Neuron (in vitro differentiated cells): Measurements from ENCODE around the gene SCARB2.
A peak's percentile ranks its signal among the peaks of the same experiment; 100 is the strongest.

Source experiments
- H2AFZ ChIP-seq: one replicate; pipeline ENCODE4 v1.6.1; 2013; ENCODE audit warnings: low read depth, mild to moderate bottlenecking, inconsistent platforms, low read length, moderate library complexity
- H3K27me3 ChIP-seq: one replicate; pipeline ENCODE4 v1.6.1; 2013; ENCODE audit warnings: low read length; ENCODE audit not compliant: insufficient read depth
- H3K36me3 ChIP-seq: one replicate; pipeline ENCODE4 v1.6.1; 2013; ENCODE audit warnings: low read length; ENCODE audit not compliant: insufficient read depth
- H3K4me1 ChIP-seq: one replicate; pipeline ENCODE4 v1.6.1; 2013; ENCODE audit warnings: low read length; ENCODE audit not compliant: insufficient read depth
- H3K4me3 ChIP-seq: 2 replicates; pipeline ENCODE4 v1.5.1; 2013; ENCODE audit warnings: mild to moderate bottlenecking, low read length, moderate library complexity
- H3K9me3 ChIP-seq: one replicate; pipeline ENCODE4 v1.6.1; 2013; ENCODE audit warnings: low read length

Gene SCARB2

DNA sequence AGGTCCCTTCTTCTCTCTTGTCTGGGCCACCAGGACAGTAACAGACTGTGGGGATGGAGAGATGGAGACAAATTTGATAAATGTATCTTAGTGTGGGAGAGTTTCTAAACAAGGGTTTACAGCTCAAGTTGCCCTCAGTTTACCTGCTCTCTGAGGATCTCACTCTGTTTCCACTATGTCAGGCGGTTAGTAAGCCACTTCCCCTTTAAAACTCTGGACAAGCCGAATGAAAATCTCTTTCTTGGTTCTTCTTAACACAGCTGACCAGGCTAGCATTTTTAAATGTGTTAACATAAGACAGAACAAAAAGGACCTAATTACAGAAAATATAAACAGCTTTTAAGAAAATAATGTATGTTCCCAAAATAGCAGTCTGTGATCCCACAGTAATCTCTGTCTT, 2.9 kb upstream of the SCARB2 start:
- H3K27me3 ChIP-seq: no peaks in the 10 kb centered on the region
- H2AFZ ChIP-seq: no peak overlapping the region
- H3K4me1 ChIP-seq: peaks cover 18% of the 10 kb centered on the region

DNA sequence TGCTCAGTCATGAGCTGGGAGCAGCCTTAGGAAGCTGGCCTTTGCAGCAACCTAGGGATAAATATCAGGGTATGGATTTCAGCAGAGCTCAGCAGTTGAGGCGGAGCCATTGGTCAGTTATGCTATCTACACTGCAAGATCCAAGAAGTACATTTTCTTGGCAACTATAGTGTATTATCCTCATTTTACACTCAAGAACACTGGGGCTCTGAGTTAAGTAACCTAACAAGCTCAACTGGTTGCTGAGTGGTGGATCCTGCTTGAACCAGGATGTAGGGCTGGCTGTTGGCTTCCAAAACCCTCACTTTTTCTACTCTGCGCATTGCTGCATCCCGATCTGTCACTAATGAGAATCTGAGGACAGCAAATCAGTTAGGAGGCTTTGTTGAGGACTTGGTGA, 1.5 kb upstream of the SCARB2 start:
- Histone ChIP-seq H3K4me3 (peak overlapping the region; percentile 67), H2AFZ (no peak overlapping the region), H3K27me3 (no peaks in the 10 kb centered on the region), H3K4me1 (peaks cover 24% of the 10 kb centered on the region), H3K36me3 (no peaks in the 10 kb centered on the region), H3K9me3 (no peaks in the 10 kb centered on the region)

More for the DNA sequence above, 2.9 kb upstream of the SCARB2 start:
- Histone ChIP-seq H3K9me3 (no peaks in the 10 kb centered on the region), H3K4me3 (no peak overlapping the region), H3K36me3 (no peaks in the 10 kb centered on the region)

DNA sequence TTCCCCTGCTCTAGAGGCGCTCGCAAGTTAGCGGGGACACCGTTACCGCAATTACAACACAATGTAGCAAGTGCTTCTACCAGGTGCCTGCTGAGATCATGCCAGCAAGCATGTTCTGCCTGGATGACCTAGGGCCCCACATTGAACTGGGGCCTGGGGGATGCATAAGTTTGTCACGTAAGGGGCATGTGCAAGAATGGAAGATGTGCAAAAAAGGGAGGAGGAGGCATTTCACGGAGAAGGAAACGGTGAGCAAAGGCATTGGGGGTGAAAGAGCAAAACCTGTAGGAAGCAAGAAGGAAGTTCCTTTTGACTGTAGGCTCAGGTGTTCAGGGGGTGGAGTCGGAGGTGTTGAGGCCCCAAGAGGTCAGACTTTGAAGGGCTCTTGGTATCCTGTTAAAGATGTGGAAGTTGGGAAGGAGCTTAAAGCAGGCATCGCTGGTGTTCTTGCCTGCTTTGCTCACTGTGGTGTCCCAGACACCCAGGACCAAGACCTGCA, 602 bp upstream of the SCARB2 start:
- Histone ChIP-seq H2AFZ (peak overlapping the region; percentile 67), H3K27me3 (no peaks in the 10 kb centered on the region), H3K9me3 (no peaks in the 10 kb centered on the region), H3K36me3 (peaks cover 4% of the 10 kb centered on the region), H3K4me1 (peaks cover 24% of the 10 kb centered on the region), H3K4me3 (peak overlapping the region; percentile 67)

DNA sequence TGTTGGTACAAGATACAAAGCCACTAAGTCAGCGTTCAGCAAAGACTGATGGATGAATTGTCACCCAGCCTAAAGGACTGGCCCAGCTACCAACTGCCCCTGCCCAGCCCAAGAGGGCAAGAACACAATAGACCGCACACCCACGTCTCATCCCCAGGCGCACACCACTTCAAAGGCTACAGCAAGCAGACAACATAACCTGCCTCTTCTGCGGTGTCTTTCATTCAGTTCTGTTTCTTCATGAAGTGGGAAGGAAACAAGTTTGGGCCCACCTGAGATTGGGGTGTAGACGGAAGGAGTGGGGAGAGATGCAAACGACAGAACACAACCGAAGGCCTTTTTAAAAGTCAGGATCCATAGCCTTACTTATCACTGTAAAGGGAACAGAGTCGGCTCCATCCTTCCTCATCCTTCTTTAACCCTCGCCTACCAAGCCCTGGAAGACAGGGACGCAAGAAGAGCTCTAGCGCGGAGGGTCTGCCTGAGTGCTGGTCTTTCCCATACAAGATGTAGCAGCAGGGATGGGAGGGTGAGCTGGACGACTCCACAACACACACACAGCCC, 691 bp downstream of the SCARB2 start:
- peak overlapping the region; percentile 67 for H2AFZ ChIP-seq
- H3K27me3 ChIP-seq: no peaks in the 10 kb centered on the region
- H3K9me3 ChIP-seq: no peaks in the 10 kb centered on the region
- H3K4me1 ChIP-seq: peaks cover 24% of the 10 kb centered on the region
- peaks cover 8% of the 10 kb centered on the region for H3K36me3 ChIP-seq
- peak overlapping the region; percentile 67 for H3K4me3 ChIP-seq

DNA sequence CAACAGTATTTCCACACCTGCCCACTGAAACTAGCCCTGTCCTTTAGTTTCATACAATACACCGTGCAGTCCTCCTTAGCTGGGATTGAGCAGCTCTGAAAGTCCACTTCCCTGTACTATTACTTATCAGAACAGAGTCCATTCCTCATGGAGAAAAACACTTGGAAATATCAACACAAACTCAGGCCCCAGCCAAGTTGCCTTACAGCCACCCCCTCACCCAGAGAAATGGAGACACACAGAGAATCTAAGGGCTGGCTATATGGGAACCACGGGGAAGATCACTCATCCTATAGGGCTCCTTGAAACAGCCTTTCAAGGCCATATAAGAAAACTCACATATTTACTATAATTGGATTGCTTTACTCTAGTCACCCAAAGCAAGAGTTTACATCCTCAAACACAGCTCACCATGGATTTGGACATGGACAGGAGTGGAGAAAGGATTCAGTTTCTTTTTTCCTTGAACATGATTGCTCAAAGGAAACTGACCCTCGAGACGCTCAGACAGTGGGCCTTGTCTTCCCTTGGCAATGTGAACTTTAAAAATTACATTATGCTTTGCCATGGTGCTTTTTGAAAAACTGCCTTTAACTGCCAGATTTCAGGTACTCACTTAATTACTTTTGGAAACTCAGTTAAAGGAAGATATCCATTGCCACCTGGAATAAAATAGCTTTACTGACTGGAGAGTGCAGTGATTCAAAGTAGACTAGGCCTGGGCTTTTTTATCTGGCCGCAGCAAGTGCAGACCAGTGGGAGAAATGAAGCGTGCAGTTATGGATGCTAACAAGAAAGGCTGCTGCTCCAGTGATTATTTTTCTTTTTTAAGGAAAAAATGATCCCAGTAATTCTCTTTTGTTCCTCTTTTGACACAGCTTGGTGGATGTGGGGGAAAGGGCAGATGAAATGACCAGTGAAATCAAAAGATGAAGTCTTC, 1.6 kb downstream of the SCARB2 start:
- Histone ChIP-seq H3K9me3 (no peaks in the 10 kb centered on the region), H3K36me3 (peaks cover 8% of the 10 kb centered on the region), H3K27me3 (no peaks in the 10 kb centered on the region), H3K4me3 (peak overlapping the region; percentile 67), H3K4me1 (peaks cover 26% of the 10 kb centered on the region), H2AFZ (peak overlapping the region; percentile 67)

DNA sequence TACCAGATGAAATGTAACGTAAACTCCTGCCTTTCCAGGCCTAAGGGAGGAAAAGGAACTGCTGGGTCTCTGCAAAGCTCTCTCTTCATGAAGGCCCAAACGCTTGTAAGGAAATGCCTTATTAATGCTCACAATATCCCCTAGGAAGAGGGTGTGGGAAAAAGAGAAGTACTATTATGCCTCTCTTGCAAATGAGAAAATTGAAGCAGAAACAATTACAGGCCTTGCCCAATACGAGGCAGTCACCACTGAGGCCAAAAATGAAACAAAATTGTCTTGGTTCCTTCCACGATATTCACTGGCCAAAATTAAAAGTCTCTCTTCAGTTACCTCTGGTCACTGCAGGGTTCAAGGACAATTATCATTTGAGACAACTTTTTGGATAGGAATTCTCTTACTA, 3.2 kb downstream of the SCARB2 start:
- Histone ChIP-seq H3K9me3 (no peaks in the 10 kb centered on the region), H2AFZ (no peak overlapping the region), H3K36me3 (peaks cover 8% of the 10 kb centered on the region), H3K4me1 (peaks cover 26% of the 10 kb centered on the region), H3K27me3 (no peaks in the 10 kb centered on the region), H3K4me3 (no peak overlapping the region)

DNA sequence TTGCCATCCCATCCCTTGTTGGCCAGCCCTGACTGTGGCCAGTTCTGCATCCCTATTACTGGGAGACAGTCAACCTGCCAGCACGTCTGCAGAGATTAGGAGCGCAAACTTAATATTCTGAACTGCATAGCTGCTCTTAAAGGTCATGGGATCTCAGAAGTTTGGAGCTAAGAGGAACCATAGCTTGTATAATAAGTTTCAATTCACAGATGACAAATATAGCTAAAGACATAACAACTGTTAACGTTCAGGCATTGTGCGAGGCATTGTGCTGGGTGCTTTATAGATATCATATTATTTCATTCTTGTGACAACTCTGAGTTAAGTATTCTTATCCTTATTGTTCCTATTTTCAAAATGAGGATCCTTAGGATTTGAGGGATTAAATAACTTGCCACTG, 3.7 kb downstream of the SCARB2 start:
- Histone ChIP-seq H3K36me3 (peaks cover 8% of the 10 kb centered on the region), H2AFZ (no peak overlapping the region), H3K4me1 (peaks cover 26% of the 10 kb centered on the region), H3K4me3 (no peak overlapping the region), H3K27me3 (no peaks in the 10 kb centered on the region), H3K9me3 (no peaks in the 10 kb centered on the region)

DNA sequence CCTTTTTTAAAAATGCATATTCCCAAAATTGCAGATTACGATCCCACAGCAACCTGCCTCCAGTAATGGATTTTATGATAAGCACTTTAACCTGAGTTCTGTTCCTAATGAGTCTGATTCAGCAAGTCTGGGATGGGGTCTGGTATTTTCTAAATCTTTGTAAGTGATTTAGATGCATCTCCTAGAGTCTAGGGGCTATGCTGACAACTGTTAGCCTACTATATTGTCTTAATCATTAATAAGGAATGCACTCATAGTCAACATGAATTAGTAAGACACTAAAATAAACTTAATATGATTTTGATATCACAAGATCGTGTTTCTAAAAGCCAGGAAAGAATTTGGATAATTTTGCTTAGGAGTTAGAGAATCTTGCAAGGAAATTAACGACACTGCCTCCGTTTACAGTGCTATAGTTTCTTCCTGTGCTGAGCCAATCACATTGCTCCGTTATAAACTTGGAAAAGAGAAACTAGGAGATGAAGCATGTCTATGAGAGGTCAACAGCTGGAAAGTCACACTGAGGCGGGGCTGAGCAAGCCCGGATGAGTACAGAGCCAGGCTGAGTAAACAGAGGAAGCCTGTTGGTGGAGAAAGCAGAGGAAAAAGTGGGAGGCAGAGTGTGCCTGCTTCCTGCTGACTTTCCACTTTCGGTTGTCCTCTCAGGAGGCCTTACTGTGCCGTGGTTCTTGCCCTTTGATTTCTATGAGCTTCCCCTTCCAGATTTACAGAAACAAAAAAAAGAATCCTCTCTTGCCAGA, 5.4 kb downstream of the SCARB2 start:
- Histone ChIP-seq H3K9me3 (no peaks in the 10 kb centered on the region), H3K4me1 (peaks cover 19% of the 10 kb centered on the region), H3K36me3 (peaks cover 8% of the 10 kb centered on the region), H3K27me3 (no peaks in the 10 kb centered on the region), H2AFZ (no peak overlapping the region), H3K4me3 (no peak overlapping the region)

DNA sequence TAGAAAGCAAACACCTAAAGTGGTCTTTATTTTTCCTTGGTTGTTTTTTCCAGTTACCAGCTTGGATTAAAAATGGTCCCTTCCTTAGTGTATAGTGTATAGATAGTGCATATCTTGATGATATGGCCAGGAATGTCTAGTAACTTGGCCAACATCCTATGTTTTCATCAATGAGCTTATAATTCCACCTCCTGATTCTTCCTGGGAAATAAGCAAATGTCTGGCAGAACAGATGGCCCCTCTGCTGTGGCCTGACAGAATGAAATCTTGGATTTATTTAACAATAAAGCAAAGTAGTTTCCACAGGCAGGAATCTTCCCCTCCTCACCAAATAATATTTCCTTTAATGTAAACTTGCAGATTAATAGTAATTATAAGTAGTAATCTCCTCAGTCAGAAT, 6.1 kb downstream of the SCARB2 start:
- H3K4me3 ChIP-seq: no peak overlapping the region
- no peaks in the 10 kb centered on the region for H3K27me3 ChIP-seq
- peaks cover 18% of the 10 kb centered on the region for H3K4me1 ChIP-seq
- peaks cover 8% of the 10 kb centered on the region for H3K36me3 ChIP-seq
- H3K9me3 ChIP-seq: no peaks in the 10 kb centered on the region
- no peak overlapping the region for H2AFZ ChIP-seq

DNA sequence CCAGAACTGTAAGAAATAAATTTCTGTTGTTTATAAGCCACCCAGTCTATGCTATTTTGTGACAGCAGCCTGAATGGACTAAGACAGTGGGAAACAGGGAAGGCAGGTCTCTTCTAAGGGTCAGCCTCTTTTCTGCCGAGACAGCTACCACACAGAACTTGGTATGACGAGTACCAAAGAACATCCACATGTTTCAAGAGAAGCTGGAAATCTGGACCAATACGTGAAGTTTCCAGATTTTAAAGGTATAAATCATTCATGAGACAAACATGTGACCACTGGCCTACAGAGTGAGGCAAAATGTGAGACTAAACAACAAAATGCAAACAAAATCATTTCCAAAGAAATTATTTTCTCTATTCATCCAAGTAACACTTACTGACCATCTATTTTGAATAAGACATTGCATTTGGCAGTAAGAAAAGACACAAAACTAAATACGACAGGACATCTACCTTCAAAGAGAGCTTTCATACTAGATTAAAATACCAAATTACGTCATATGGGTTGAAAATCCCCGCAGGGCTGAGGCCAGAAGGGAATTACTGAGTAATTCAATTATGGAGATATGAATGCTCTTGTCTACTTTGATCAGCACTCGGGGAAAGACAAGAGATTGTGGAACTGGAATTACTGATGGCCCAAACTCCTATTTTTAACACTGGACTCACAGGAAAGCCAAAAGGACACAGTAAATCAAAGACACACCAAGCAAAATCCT, 7.2 kb downstream of the SCARB2 start:
- Histone ChIP-seq H3K4me1 (peaks cover 7% of the 10 kb centered on the region), H3K36me3 (peaks cover 8% of the 10 kb centered on the region), H3K4me3 (no peak overlapping the region)

DNA sequence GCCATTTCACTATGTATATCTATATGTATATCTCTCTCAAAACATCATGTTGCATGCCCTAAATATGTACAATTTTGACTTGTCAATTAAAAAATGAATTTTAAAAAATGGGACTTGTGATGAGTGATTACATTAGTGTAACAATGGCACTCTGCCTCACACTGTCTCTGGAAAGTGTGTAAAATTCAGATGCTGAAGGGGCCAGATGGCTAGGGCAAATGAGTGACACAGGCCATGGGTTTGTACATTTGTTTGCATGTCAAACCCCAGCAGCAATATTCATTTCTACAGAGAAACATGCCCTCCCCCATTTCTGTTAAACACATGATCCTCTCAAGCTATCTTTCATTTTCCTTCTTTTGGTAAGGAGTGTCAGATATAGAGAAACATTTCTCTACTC, 8.1 kb downstream of the SCARB2 start:
- no peaks in the 10 kb centered on the region for H3K27me3 ChIP-seq
- H3K4me3 ChIP-seq: no peak overlapping the region
- no peak overlapping the region for H2AFZ ChIP-seq
- peaks cover 8% of the 10 kb centered on the region for H3K36me3 ChIP-seq
- peaks cover 3% of the 10 kb centered on the region for H3K4me1 ChIP-seq
- no peaks in the 10 kb centered on the region for H3K9me3 ChIP-seq

More for the DNA sequence above, 7.2 kb downstream of the SCARB2 start:
- Histone ChIP-seq H3K9me3 (no peaks in the 10 kb centered on the region), H2AFZ (no peak overlapping the region), H3K27me3 (no peaks in the 10 kb centered on the region)

DNA sequence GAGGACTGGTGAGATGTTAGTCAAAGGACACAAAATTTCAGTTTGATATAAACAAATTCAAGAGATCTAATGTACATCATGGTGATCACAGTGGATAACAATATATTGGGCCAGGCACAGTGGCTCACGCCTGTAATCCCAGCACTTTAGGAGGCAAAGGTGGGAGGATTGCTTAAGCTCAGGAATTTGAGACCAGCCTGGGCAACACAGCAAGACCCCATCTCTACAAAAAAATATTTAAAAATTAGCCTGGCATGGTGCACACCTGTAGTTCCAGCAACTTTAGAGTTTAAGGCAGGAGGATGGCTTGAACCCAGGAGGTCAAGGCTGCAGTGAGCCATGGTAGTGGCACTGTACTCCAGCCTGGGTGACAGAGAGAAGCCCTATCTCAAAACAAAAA, 8.7 kb downstream of the SCARB2 start:
- Histone ChIP-seq H3K9me3 (no peaks in the 10 kb centered on the region), H3K4me3 (no peak overlapping the region), H3K36me3 (peaks cover 8% of the 10 kb centered on the region), H3K4me1 (peaks cover 3% of the 10 kb centered on the region), H2AFZ (no peak overlapping the region), H3K27me3 (no peaks in the 10 kb centered on the region)
